ENCODE measurements around the gene SPTBN4. TPM values are rescaled to one million over a fixed set of nuclear protein-coding genes. Genes with fewer than 3 reads are reported as not detected.

The SPTBN4 gene
- total and polyA plus RNA-seq, 2 experiments from 2014 or later = 0.67 to 1.3 TPM

GRCh38 chr19:40466219-40466984 lies 399 bp upstream of the SPTBN4 start:
- Histone ChIP-seq H3K4me3 (no peak overlapping the region), H2AFZ (no peak overlapping the region), H3K9me3 (ENCODE audit: low read depth) (no peaks in the 10 kb centered on the region), H3K36me3 (replicated peaks; ENCODE audit: insufficient read depth, low read depth) (no peaks in the 10 kb centered on the region), H3K27me3 (peaks cover 9% of the 10 kb centered on the region), H3K4me1 (ENCODE audit: insufficient read depth) (peaks cover 5% of the 10 kb centered on the region), H3K4me2 (peak overlapping the region; percentile 70), H3K79me2 (peaks cover 11% of the 10 kb centered on the region), H4K20me1 (ENCODE audit: insufficient read depth, poor library complexity, severe bottlenecking) (no peaks in the 10 kb centered on the region), H3K27ac (no peak overlapping the region), H3K9me2 (replicated peaks; ENCODE audit: insufficient read depth) (no peaks in the 10 kb centered on the region)
- peak; percentile 12 for DNase-seq (ENCODE audit: low spot score)
- no peak for TF ChIP-seq EZH2 (IDR thresholded peaks at IDR 0.05; ENCODE audit: borderline replicate concordance)
- no peak for TF ChIP-seq CTCF (IDR thresholded peaks at IDR 0.05; ENCODE audit: poor library complexity)
- no peak for TF ChIP-seq EZH2phosphoT487 (IDR thresholded peaks at IDR 0.05; ENCODE audit: low read depth, severe bottlenecking, unreplicated experiment)
- 39% methylated on average over 45 of the region's 48 CpGs for WGBS (ENCODE audit: low lambda C conversion rate, missing lambda C conversion rate)

DNA sequence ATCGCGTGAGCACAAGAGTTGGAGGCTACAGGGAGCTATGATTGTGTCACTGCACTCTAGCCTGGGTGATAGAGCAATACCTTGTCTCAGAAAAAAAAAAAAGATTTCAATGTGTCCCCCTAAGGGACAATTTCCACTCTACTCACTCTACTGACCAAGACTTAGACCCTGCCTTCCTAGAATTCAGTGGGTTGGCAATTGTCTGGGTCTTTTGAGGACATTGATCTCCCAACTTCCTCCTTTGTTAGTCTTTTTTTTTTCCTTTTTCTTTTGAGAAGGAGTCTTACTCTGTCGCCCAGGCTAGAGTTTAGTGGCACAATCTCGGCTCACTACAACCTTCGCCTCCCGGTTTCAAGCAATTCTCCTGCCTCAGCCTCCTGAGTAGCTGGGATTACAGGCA lies 2.2 kb downstream of the SPTBN4 start:
- Histone ChIP-seq H3K36me3 (replicated peaks; ENCODE audit: insufficient read depth, low read depth) (no peaks in the 10 kb centered on the region), H3K9me2 (replicated peaks; ENCODE audit: insufficient read depth) (no peaks in the 10 kb centered on the region), H3K4me3 (no peak overlapping the region), H3K9me3 (ENCODE audit: low read depth) (no peaks in the 10 kb centered on the region), H2AFZ (no peak overlapping the region), H3K27ac (no peak overlapping the region), H4K20me1 (ENCODE audit: insufficient read depth, poor library complexity, severe bottlenecking) (no peaks in the 10 kb centered on the region), H3K27me3 (peaks cover 9% of the 10 kb centered on the region), H3K4me1 (ENCODE audit: insufficient read depth) (peaks cover 5% of the 10 kb centered on the region), H3K4me2 (no peak overlapping the region), H3K79me2 (no peaks in the 10 kb centered on the region)
- WGBS (ENCODE audit: low lambda C conversion rate, missing lambda C conversion rate) = 99% methylated on average over 6 of the region's 6 CpGs
- TF ChIP-seq EZH2phosphoT487 (IDR thresholded peaks at IDR 0.05; ENCODE audit: low read depth, severe bottlenecking, unreplicated experiment) (no peak), EZH2 (IDR thresholded peaks at IDR 0.05; ENCODE audit: borderline replicate concordance) (no peak), CTCF (IDR thresholded peaks at IDR 0.05; ENCODE audit: poor library complexity) (no peak)
- no peak for DNase-seq (ENCODE audit: low spot score)

- H2AFZ ChIP-seq = no peak overlapping the region
- DNase-seq (ENCODE audit: low spot score) = no peak
- WGBS (ENCODE audit: low lambda C conversion rate, missing lambda C conversion rate) = 96% methylated on average over 3 of the region's 3 CpGs
- peaks cover 9% of the 10 kb centered on the region for H3K27me3 ChIP-seq
- no peaks in the 10 kb centered on the region for H3K4me1 ChIP-seq (ENCODE audit: insufficient read depth)
- H3K4me2 ChIP-seq = no peak overlapping the region
- no peaks in the 10 kb centered on the region for H3K9me3 ChIP-seq (ENCODE audit: low read depth)
- no peaks in the 10 kb centered on the region for H3K9me2 ChIP-seq (replicated peaks; ENCODE audit: insufficient read depth)
- TF ChIP-seq CTCF (IDR thresholded peaks at IDR 0.05; ENCODE audit: poor library complexity) (no peak), EZH2phosphoT487 (IDR thresholded peaks at IDR 0.05; ENCODE audit: low read depth, severe bottlenecking, unreplicated experiment) (no peak), EZH2 (IDR thresholded peaks at IDR 0.05; ENCODE audit: borderline replicate concordance) (no peak)
- no peaks in the 10 kb centered on the region for H3K79me2 ChIP-seq
- H3K36me3 ChIP-seq (replicated peaks; ENCODE audit: insufficient read depth, low read depth) = no peaks in the 10 kb centered on the region
- no peak overlapping the region for H3K27ac ChIP-seq
- H3K4me3 ChIP-seq = no peak overlapping the region
- no peaks in the 10 kb centered on the region for H4K20me1 ChIP-seq (ENCODE audit: insufficient read depth, poor library complexity, severe bottlenecking)
Measured at GRCh38 chr19:40471111-40471510, 4.3 kb downstream of the SPTBN4 start.
